GM12872 (cell line): ENCODE data around the gene EDNRB.

ENCODE experiments used
- TF ChIP-seq, protein P1 (sequence below): IDR thresholded peaks from 3 replicates; pipeline ENCODE4 v1.5.1; 2011; ENCODE audit warnings: low read depth, mild to moderate bottlenecking, low read length, moderate library complexity; ENCODE audit not compliant: insufficient read depth

The EDNRB gene

DNA sequence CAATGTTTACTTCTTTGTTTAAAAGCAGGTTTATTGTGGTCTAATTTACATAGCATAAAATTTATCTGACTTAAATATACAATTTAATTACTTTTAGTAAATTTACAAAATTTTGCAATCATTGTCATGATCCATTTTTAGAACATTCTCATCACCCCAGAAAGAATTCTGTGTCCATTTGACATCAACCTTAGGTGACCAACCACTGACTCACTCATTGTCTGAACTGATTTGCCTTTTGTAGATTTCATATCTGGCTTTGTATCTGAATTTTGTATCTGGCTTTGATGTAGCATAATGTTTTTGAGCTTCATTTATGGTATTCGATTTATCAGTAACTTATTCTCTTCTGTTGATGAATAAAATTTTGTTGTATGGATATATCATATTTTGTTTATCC is 40.4 kb downstream of the EDNRB start:
- TF ChIP-seq, protein P1, sequence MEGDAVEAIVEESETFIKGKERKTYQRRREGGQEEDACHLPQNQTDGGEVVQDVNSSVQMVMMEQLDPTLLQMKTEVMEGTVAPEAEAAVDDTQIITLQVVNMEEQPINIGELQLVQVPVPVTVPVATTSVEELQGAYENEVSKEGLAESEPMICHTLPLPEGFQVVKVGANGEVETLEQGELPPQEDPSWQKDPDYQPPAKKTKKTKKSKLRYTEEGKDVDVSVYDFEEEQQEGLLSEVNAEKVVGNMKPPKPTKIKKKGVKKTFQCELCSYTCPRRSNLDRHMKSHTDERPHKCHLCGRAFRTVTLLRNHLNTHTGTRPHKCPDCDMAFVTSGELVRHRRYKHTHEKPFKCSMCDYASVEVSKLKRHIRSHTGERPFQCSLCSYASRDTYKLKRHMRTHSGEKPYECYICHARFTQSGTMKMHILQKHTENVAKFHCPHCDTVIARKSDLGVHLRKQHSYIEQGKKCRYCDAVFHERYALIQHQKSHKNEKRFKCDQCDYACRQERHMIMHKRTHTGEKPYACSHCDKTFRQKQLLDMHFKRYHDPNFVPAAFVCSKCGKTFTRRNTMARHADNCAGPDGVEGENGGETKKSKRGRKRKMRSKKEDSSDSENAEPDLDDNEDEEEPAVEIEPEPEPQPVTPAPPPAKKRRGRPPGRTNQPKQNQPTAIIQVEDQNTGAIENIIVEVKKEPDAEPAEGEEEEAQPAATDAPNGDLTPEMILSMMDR, result no peak

DNA sequence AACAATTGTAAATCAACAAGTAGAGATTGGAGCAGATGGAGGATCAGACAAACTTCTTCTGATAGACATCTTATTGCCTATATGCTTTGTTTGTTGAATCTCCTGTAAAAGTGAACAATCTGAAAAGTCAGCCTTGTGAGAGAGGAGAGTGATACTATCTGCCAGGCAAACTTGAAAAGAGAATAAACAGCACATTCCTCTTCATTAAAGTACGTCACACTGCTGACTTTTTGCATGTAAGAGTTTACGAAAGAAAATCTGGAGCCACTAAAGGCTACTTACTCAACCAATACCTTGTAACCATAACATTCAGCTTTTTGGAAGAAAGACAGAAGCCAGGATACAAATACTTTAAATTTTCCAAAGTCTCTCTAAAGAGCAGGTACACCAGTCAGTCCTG is 42.5 kb downstream of the EDNRB start:
- TF ChIP-seq, protein P1, result no peak

DNA sequence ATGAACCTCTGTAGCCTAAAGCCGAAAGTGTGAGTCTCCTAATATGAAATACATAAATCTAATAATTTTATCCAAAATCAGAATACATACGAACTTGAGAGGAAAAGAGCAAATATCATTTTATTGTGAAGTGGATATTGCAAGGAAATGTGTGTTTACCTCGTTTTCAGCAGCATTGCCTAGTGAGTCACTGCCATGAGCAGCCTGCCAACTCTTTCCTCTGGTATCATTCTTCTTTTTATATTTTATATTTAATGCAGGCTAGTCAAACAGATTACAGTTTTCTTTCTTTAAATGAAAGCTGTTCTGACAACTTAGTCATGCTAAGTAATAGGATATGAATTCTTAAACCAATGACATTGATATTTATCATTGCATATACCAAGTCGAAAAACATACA is 44.2 kb downstream of the EDNRB start:
- TF ChIP-seq, protein P1, result no peak

DNA sequence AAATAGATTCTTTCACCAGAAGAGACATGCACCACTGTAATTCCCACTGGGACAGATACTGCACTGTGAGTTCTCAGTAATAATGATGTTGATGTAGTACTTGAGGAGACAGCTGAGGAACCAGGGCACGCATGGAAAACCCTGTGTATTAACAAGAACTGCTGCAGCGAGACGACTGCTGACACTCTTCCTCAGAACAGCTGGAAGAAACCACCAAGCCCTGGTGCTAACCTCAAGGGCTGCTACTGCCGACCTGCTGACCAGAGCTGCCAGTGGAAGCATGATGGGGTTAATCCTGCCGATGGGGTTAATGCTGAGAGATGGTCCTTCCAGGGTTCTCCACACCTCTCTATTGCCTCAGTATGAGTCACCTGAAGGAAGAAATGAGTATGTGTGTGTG is 45.6 kb downstream of the EDNRB start:
- TF ChIP-seq, protein P1, result no peak

DNA sequence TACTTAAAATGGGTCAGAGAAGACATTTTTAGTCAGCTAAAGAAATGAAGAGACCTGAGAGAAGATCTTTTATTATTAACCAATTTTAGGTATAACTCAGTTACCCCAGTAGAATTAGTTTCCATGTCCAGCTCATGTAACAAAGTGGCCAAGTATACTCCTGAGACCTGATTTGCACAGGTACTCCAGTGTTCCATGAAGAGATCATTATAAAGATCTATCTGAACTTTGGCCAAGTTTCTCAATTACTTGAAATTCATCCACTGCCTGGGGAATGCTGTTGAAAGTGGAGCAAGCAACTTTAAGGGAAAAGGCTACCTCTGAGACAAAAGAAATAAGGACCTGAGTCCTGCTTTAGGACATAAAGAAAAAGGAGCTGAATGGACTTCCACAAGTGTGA is 47.0 kb downstream of the EDNRB start:
- TF ChIP-seq, protein P1, result no peak

DNA sequence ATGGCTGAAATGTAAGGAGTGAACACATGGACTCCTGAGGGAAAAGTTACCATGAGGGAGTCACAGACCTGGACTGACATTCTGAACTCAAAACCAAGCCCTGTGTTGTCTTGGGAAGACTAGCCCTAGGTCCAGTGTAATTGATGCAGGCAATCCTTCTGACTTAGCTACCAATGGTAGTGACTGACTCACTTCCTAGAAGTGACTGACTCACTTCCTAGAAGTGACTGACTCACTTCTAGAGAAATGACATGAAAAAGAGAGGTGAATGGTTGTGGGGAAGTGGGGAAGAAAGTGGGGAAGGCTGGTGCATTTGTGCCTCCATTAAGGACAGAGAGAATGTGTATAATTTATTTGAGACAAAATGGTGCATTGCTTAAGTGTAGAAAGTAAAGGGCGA is 49.9 kb downstream of the EDNRB start:
- TF ChIP-seq, protein P1, result no peak

DNA sequence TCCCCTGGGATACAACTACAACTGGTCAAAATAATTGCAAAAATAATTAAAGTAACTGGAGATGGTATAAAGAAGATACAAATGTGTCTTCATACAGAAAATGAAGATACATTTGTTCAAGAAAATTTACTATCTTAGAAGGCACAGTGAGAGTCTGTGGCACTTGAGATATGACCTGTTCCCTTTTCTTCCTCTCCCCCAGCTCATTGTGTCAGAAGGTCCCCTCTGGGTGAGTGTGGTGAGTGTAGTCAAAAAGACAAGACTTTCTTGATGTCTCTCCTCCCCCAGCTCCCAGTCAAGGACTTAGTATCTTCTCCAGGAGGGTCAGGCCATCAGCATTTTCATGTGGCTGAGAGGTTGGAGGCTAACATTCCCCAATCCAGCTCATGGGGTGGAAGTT is 51.7 kb downstream of the EDNRB start:
- TF ChIP-seq, protein P1, result no peak

DNA sequence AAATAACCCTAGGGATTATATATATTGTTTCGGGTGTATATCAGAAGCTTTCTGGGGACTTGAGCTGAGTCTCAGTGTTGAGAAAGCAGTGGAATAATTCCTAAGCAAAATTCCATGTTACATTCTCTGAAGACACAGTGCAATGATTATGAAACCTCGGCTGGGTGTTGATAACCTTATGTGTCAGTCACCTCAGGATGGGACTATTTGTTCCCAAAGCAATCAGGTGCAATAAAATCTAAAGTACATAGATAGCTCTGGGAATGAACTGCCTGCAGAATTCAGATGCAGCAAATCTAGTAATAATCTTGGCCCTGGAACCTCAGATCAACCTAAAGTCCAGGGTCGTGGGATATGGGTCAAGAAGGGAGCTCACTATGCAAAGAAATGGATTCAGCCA is 53.0 kb downstream of the EDNRB start:
- TF ChIP-seq, protein P1, result no peak
